Keratinocyte (primary cell): ENCODE measurements around the gene RGS18. TPM values are rescaled to one million over a fixed set of nuclear protein-coding genes. Genes with fewer than 3 reads are reported as not detected.

Experiments used
- DNase-seq: peaks from one replicate; pipeline ENCODE4 v3.0.0-alpha.2; 2011; ENCODE audit warnings: low read depth, missing footprints, low spot score
- FAIRE-seq: peaks from 2 replicates; lab custom pipeline; 2011; peaks lifted over from hg19 to GRCh38; lab: Jason Lieb, UNC
- H2AFZ ChIP-seq: 2 replicates; pipeline ENCODE4 v1.6.0; 2012; ENCODE audit warnings: low read length, control low read depth, inconsistent platforms; ENCODE audit not compliant: control insufficient read depth
- H3K27ac ChIP-seq: 2 replicates; pipeline ENCODE4 v1.5.1; 2011; ENCODE audit warnings: low read length; ENCODE audit not compliant: control insufficient read depth, insufficient read depth
- H3K27me3 ChIP-seq: 3 replicates; pipeline ENCODE4 v1.6.0; 2011; ENCODE audit warnings: low read length; ENCODE audit not compliant: control insufficient read depth, insufficient read depth; ENCODE audit errors: extremely low read depth
- H3K36me3 ChIP-seq, 2 experiments: 2 replicates in 1 of 2; 3 replicates in 1 of 2; pipeline ENCODE4 v1.5.1; 2011; ENCODE audit warnings: low read length in 2 of 2, mild to moderate bottlenecking in 1 of 2; ENCODE audit not compliant: control insufficient read depth in 2 of 2, insufficient read depth in 2 of 2; ENCODE audit errors: extremely low read depth in 1 of 2
- H3K4me1 ChIP-seq: 3 replicates; pipeline ENCODE4 v1.5.1; 2011; ENCODE audit warnings: low read length; ENCODE audit not compliant: control insufficient read depth, insufficient read depth; ENCODE audit errors: extremely low read depth
- H3K4me2 ChIP-seq: 3 replicates; pipeline ENCODE4 v1.6.0; 2011; ENCODE audit warnings: low read depth, low read length; ENCODE audit not compliant: control insufficient read depth, insufficient read depth; ENCODE audit errors: extremely low read depth
- H3K4me3 ChIP-seq, 3 experiments: fragments of 200-600 bp in 1 of 3; sonication (generic) in 1 of 3; 2 replicates in 2 of 3; 3 replicates in 1 of 3; pipeline ENCODE4 v1.5.1; 2011 to 2016; ENCODE audit warnings: low read length in 3 of 3, mild to moderate bottlenecking in 3 of 3, control low read depth in 2 of 3, inconsistent platforms in 1 of 3, low read depth in 1 of 3, mixed read lengths in 1 of 3, mixed run types in 1 of 3, moderate library complexity in 1 of 3; ENCODE audit not compliant: control insufficient read depth in 2 of 3, insufficient read depth in 2 of 3; ENCODE audit errors: extremely low read depth in 1 of 3
- H3K79me2 ChIP-seq: 2 replicates; pipeline ENCODE4 v1.6.0; 2012; ENCODE audit warnings: low read length; ENCODE audit not compliant: control insufficient read depth, insufficient read depth
- H3K9ac ChIP-seq: 3 replicates; pipeline ENCODE4 v1.6.0; 2011; ENCODE audit warnings: low read length; ENCODE audit not compliant: control insufficient read depth, insufficient read depth; ENCODE audit errors: extremely low read depth
- H3K9me1 ChIP-seq: 3 replicates; pipeline ENCODE4 v1.6.0; 2011; ENCODE audit warnings: low read length; ENCODE audit not compliant: control insufficient read depth, insufficient read depth; ENCODE audit errors: extremely low read depth
- H3K9me3 ChIP-seq: 2 replicates; pipeline ENCODE4 v1.5.1; 2012; ENCODE audit warnings: low read depth, low read length; ENCODE audit not compliant: control insufficient read depth
- H4K20me1 ChIP-seq: 3 replicates; pipeline ENCODE4 v1.6.0; 2011; ENCODE audit warnings: low read length; ENCODE audit not compliant: control insufficient read depth, insufficient read depth; ENCODE audit errors: extremely low read depth
- CTCF ChIP-seq, 3 experiments: IDR thresholded peaks in 1 of 3; conservative IDR thresholded peaks in 1 of 3; optimal IDR thresholded peaks in 1 of 3; 2 replicates in 2 of 3; 3 replicates in 1 of 3; pipeline versions ENCODE3 to v1.5.1; 2011; ENCODE audit warnings: low read length in 3 of 3, mild to moderate bottlenecking in 3 of 3, moderate library complexity in 2 of 3, control low read depth in 1 of 3, inconsistent platforms in 1 of 3; ENCODE audit not compliant: insufficient read depth in 2 of 3; ENCODE audit errors: extremely low read depth in 1 of 3
- EZH2 ChIP-seq: IDR thresholded peaks from one replicate; pipeline ENCODE4 v1.6.1; 2012; ENCODE audit warnings: inconsistent platforms, mild to moderate bottlenecking, low read length, moderate library complexity
- dilution Hi-C: fragments of 300-500 bp; cut with MboI; formaldehyde crosslinking; loops from one replicate; pipeline ENCODE4 v1.7.0; 2020; ENCODE audit warnings: low sequenced_read_pairs; ENCODE audit not compliant: extremely low pct_ligation_motif_present
- polyA plus RNA-seq, 5 experiments: library from polyadenylated mRNA; depleted of rRNA in 3 of 5; stranded (reverse) in 3 of 5; stranded (forward) in 1 of 5; unstranded in 1 of 5; fragments of >200 nt; gene quantifications; 1 replicate in 1 of 5; 2 replicates in 3 of 5; 3 replicates in 1 of 5; pipeline versions ENCODE4 v1.2.1 to v1.2.3, GENCODE V29; 2011 to 2012; ENCODE audit warnings: missing spikeins in 2 of 5, low read depth in 1 of 5, low replicate concordance in 1 of 5

RGS18 gene
- polyA plus RNA-seq, 1 donor (not counting 4 experiments of a cell fraction or from before 2014, with no cell fraction given): 1.6 TPM

DNA sequence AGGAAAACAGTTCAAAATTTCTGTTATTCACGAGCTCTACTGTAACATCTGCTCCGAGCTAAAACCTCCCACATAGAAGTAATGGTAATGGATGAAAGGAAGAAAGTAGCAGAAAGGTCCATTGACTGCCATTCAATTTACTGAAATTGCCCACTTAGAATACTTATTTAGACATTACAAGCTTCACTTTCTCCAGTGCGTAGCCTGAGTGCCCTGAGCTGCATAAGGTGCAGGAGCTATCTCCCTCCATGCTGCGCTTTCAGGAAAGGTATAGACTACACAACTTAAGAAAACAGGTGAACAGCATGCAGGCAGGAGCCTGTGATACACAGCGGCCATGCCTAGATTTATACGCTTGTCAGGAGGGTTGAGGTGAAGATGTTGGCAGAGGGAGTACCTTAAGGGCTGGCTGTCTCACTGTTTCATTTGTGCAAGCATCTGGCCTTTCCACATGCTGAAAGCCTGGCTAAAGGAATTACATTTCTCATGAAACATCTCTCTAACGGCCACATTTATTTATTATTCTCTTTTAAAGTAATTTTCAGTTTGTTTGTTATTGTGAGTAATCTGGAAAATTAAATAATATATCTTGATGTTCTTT, 74.7 kb downstream of the RGS18 start:
- Histone ChIP-seq H2AFZ (no peak overlapping the region), H3K4me3 (no peak overlapping the region), H3K36me3 (no peaks in the 10 kb centered on the region), H3K9me1 (no peaks in the 10 kb centered on the region), H3K27me3 (no peaks in the 10 kb centered on the region), H3K9me3 (no peaks in the 10 kb centered on the region), H4K20me1 (no peaks in the 10 kb centered on the region), H3K27ac (no peak overlapping the region), H3K9ac (no peak overlapping the region), H3K4me2 (no peak overlapping the region), H3K79me2 (no peaks in the 10 kb centered on the region), H3K4me1 (no peaks in the 10 kb centered on the region)
- DNase-seq (no peak), FAIRE-seq (no peak)
- TF ChIP-seq EZH2: no peak
- TF ChIP-seq CTCF (optimal IDR thresholded peaks at IDR 0.05 in 1 of 3, IDR thresholded peaks at IDR 0.05 in 1 of 3, conservative IDR thresholded peaks at IDR 0.05 in 1 of 3; ENCODE audit: extremely low read depth in 1 of 3, insufficient read depth in 2 of 3, low read length in 3 of 3): no peak
- dilution Hi-C loops: no loop called here

DNA sequence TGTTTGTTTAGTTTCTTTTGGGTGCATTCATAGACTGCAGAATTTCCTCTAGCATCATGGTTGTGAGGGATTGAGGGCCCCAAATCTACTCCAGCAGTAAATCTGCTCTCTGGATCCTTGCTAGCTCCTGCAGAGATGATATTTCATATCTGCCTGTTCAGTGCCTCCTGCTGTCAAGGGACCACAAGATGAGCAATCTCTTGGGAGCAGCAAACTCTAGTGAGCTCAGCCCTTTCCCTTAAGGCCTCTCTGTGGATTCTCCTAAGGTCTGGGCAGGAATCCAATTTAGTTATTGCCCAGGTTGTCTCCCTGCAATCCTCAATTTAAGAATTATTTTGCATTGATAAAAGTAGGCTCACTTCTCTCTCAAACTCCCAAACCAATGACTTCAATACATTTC, 76.9 kb downstream of the RGS18 start:
- Histone ChIP-seq H3K9me1 (no peaks in the 10 kb centered on the region), H3K4me2 (no peak overlapping the region), H3K27me3 (no peaks in the 10 kb centered on the region), H3K9me3 (no peaks in the 10 kb centered on the region), H3K36me3 (no peaks in the 10 kb centered on the region), H3K27ac (no peak overlapping the region), H3K9ac (no peak overlapping the region), H4K20me1 (no peaks in the 10 kb centered on the region), H2AFZ (no peak overlapping the region), H3K79me2 (no peaks in the 10 kb centered on the region), H3K4me3 (no peak overlapping the region), H3K4me1 (no peaks in the 10 kb centered on the region)
- dilution Hi-C loops: no loop called here
- no peak for FAIRE-seq
- DNase-seq: no peak
- no peak for TF ChIP-seq CTCF (optimal IDR thresholded peaks at IDR 0.05 in 1 of 3, IDR thresholded peaks at IDR 0.05 in 1 of 3, conservative IDR thresholded peaks at IDR 0.05 in 1 of 3; ENCODE audit: extremely low read depth in 1 of 3, insufficient read depth in 2 of 3, low read length in 3 of 3)
- no peak for TF ChIP-seq EZH2

Other genes with a start within 250 kb of the RGS18 start
- not detected in 3 replicates for gene RGS21, start 158.5 kb downstream of the RGS18 start, polyA plus RNA-seq